WERI-Rb-1 (cell line): ENCODE results near the gene FCHSD1.

Experiments used
- DNase-seq: peaks from one replicate; pipeline ENCODE4 v3.0.0-alpha.2; 2020
- H3K27ac ChIP-seq: fragments of 250-450 bp; sonication (Bioruptor Pico); 2 replicates; pipeline ENCODE4 v1.5.1; 2020; ENCODE audit warnings: mild to moderate bottlenecking, moderate library complexity
- H3K27me3 ChIP-seq: fragments of 250-450 bp; sonication (Bioruptor Pico); 2 replicates; pipeline ENCODE4 v1.5.1; 2021; ENCODE audit warnings: mild to moderate bottlenecking, low read depth, moderate library complexity; ENCODE audit not compliant: insufficient read depth, severe bottlenecking
- H3K36me3 ChIP-seq: fragments of 250-450 bp; sonication (Bioruptor Pico); 2 replicates; pipeline ENCODE4 v1.5.1; 2020; ENCODE audit warnings: mild to moderate bottlenecking, moderate library complexity
- H3K4me3 ChIP-seq: 2 replicates; pipeline ENCODE4 v1.5.1; 2011; ENCODE audit warnings: low read depth, mild to moderate bottlenecking, control low read depth, low read length
- H3K9me3 ChIP-seq: fragments of 250-450 bp; sonication (Bioruptor Pico); 2 replicates; pipeline ENCODE4 v1.5.1; 2021; ENCODE audit warnings: mild to moderate bottlenecking, moderate library complexity; ENCODE audit not compliant: severe bottlenecking
- TF ChIP-seq, protein P1 (sequence below): IDR thresholded peaks from 2 replicates; pipeline ENCODE4 v1.5.1; 2011; ENCODE audit warnings: low read depth, mild to moderate bottlenecking, control low read depth, inconsistent platforms, low read length

Gene FCHSD1

DNA sequence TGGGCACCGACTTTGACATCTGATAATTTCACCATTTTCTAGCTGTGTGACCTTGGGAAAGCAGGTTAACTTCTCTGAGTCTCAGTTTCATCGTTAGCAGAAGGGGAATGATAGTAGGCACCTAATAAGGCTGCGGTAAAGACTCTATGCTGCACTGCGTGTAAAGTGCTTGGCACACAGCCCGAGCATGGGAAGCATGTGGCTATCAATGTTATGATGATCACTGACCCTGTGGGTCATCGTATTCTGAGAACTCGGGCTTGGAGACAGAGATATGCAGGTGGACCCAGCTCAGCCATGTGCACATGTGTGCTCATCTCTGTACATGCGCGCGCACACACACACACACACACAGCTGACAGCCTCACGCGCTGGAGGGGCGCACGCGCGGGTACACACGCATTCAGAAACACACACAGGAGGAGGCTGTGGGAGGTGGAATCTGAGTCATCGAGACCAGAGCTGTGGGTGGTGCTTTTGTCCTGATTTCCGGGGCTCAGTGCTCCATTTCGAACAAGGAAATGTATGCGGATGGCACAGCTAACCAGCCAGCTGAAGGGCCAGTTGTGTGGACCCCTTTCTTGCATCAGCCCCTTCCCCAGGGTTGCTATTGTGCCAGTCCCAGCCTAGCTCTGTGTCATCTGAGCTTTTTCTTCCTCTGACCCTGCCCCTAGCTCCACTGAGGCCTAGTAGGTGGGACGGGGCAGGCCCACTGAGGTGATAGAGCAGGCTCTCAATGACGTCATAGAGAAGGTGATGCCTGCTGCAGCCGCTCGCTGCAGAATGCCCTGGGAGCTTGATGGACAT lies 41.9 kb upstream of the FCHSD1 start:
- TF ChIP-seq, protein P1, sequence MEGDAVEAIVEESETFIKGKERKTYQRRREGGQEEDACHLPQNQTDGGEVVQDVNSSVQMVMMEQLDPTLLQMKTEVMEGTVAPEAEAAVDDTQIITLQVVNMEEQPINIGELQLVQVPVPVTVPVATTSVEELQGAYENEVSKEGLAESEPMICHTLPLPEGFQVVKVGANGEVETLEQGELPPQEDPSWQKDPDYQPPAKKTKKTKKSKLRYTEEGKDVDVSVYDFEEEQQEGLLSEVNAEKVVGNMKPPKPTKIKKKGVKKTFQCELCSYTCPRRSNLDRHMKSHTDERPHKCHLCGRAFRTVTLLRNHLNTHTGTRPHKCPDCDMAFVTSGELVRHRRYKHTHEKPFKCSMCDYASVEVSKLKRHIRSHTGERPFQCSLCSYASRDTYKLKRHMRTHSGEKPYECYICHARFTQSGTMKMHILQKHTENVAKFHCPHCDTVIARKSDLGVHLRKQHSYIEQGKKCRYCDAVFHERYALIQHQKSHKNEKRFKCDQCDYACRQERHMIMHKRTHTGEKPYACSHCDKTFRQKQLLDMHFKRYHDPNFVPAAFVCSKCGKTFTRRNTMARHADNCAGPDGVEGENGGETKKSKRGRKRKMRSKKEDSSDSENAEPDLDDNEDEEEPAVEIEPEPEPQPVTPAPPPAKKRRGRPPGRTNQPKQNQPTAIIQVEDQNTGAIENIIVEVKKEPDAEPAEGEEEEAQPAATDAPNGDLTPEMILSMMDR = no peak
- H3K4me3 ChIP-seq = no peak overlapping the region
- no peaks in the 10 kb centered on the region for H3K9me3 ChIP-seq
- peaks cover 5% of the 10 kb centered on the region for H3K27me3 ChIP-seq
- no peaks in the 10 kb centered on the region for H3K36me3 ChIP-seq
- DNase-seq = no peak
- H3K27ac ChIP-seq = no peak overlapping the region

DNA sequence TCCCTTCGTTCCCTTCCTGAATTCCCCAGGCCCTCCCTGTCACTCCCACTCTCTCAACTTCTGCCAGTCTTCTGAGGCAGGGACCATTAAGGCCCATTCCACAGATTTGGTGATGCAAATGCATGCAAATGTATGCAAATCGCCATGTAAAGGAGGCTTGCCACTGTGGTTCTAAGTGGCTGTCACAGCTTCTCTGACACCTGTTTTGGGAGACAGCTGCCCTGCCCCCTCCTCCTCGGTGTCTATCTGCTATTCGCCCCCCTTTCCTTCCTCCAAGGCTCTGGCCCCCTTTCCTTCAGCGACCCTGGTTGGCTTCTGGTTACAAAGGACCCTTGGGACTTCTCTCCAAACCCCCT lies 41.3 kb upstream of the FCHSD1 start:
- no peaks in the 10 kb centered on the region for H3K9me3 ChIP-seq
- H3K36me3 ChIP-seq = no peaks in the 10 kb centered on the region
- no peak overlapping the region for H3K27ac ChIP-seq
- H3K4me3 ChIP-seq = peak overlapping the region; percentile 46
- no peak for DNase-seq
- peaks cover 5% of the 10 kb centered on the region for H3K27me3 ChIP-seq
- TF ChIP-seq, protein P1 = no peak

DNA sequence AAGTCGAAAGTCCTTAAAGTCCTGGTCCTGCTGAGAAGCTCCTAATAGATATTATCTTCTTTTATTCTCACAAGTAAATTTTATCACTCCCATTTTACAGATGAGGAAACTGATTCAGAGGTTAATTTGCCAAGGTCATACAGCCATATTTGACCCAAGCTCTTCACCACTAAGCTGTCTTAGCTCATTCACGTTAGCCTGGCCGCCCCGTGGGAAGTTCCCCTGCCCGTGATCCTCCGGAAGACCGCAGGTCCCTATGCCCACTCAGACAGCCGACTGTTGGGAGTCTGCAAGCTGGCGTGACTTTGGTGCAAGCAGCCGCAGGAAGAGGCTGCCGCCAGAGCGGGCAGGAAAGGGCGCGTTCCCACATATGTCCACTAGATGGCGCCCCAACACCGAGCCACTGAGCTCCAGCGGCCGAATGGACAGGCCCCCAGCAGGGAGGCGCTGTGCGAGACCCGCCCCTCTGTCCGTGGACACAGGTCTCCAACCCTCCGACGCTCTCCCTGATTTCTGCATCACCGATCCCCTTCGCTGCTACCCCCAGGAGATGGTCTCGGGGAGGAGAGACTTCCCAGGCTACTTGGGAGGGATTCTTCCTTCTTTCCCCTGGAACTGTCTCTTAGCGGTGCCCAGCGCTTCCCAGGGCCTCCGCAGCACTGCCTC lies 40.8 kb upstream of the FCHSD1 start:
- DNase-seq = peak; percentile 84
- Histone ChIP-seq H3K4me3 (peak overlapping the region; percentile 46), H3K36me3 (no peaks in the 10 kb centered on the region), H3K27me3 (peaks cover 5% of the 10 kb centered on the region), H3K9me3 (no peaks in the 10 kb centered on the region), H3K27ac (no peak overlapping the region)
- TF ChIP-seq, protein P1 = peak; percentile 95

DNA sequence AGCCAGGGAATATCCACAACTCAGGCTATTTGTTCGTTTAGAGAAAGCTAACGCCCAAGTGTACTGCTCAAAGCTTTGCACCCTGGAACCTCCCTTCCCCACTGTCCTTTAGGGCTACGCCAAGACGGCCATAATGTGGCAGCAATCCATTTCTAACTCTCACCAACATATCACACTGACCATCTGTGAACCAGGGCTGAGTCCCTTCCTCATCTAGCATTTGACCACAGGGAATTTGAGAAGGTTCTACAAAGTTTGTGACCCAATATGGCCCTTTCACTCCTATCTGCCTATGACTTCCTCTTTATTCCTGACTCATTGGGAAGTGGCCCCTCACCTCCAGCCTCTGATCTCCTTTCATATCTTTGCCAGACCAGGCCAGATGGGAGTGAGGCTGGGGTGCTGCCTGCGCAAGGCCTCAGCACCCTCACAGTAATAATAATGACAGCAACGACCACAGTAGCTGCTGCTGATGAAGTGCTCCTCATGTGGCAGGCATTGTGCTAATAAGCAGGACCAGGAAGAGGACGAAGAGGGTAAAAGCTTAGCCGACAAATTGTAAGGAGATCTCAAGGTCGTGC lies 40.2 kb upstream of the FCHSD1 start:
- no peak overlapping the region for H3K4me3 ChIP-seq
- no peaks in the 10 kb centered on the region for H3K9me3 ChIP-seq
- TF ChIP-seq, protein P1 = no peak
- no peaks in the 10 kb centered on the region for H3K36me3 ChIP-seq
- H3K27me3 ChIP-seq = peaks cover 5% of the 10 kb centered on the region
- DNase-seq = no peak
- no peak overlapping the region for H3K27ac ChIP-seq

DNA sequence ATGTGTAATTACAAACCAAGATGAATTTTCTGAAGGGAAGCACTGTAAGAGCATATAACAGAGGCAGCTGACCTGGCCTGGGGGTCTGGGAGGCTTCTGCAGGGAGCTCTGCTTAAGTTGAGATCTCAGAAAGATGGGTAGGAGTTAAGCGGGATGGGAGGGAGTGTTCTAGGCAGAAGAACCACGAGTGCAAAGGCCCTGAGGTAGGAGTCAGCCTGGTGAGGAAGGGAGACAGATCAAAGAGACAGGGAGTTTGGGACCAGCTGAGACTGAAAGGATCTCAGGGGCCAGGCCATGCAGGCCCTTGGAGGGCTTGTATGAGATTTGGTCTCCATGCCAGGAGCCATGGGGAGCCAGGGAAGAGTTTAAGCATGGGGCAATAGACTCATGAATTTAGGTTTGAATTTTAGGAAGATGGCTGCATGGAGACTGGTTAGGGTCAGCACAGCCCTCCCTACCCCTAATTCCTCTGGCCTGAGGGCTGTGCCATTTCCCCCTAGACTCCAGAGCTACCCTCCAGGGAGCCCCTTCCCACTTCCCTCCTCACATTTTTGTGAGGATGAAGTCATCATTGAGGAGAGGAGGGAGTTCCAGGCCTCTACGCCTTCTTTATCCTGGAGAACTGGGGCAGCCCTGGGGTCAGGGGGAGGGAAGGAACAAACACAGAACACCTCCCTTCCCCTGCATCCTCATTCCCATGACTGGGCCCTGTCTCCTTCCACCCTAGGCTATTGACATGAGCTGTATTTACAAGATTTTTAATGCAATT lies 35.6 kb upstream of the FCHSD1 start:
- H3K4me3 ChIP-seq = no peak overlapping the region
- no peak for DNase-seq
- peaks cover 5% of the 10 kb centered on the region for H3K27me3 ChIP-seq
- TF ChIP-seq, protein P1 = no peak
- H3K9me3 ChIP-seq = no peaks in the 10 kb centered on the region
- H3K27ac ChIP-seq = no peak overlapping the region
- H3K36me3 ChIP-seq = no peaks in the 10 kb centered on the region
